GM06990 (cell line): ENCODE measurements around the gene LHFPL6.

Experiments used
- DNase-seq: peaks from one replicate; pipeline ENCODE4 v3.0.0-alpha.2; 2011; ENCODE audit not compliant: insufficient read length; ENCODE audit errors: extremely low read depth
- H3K27me3 ChIP-seq: replicated peaks from 2 replicates; pipeline ENCODE4 v1.6.0; 2011; ENCODE audit warnings: low read length; ENCODE audit not compliant: control insufficient read depth, insufficient read depth
- H3K36me3 ChIP-seq: 2 replicates; pipeline ENCODE4 v1.5.1; 2011; ENCODE audit warnings: low read length; ENCODE audit not compliant: control insufficient read depth, insufficient read depth
- H3K4me3 ChIP-seq: replicated peaks from 2 replicates; pipeline ENCODE4 v1.5.1; 2011; ENCODE audit warnings: low read depth, mild to moderate bottlenecking, control low read depth, low read length
- TF ChIP-seq, protein P1 (sequence below): IDR thresholded peaks from 2 replicates; pipeline ENCODE4 v1.5.1; 2011; ENCODE audit warnings: low read length, control low read depth, mild to moderate bottlenecking, inconsistent platforms; ENCODE audit not compliant: insufficient read depth, poor library complexity, severe bottlenecking

LHFPL6 gene

GRCh38 chr13:39485314-39485700 is 117.7 kb downstream of the LHFPL6 start:
- TF ChIP-seq, protein P1, sequence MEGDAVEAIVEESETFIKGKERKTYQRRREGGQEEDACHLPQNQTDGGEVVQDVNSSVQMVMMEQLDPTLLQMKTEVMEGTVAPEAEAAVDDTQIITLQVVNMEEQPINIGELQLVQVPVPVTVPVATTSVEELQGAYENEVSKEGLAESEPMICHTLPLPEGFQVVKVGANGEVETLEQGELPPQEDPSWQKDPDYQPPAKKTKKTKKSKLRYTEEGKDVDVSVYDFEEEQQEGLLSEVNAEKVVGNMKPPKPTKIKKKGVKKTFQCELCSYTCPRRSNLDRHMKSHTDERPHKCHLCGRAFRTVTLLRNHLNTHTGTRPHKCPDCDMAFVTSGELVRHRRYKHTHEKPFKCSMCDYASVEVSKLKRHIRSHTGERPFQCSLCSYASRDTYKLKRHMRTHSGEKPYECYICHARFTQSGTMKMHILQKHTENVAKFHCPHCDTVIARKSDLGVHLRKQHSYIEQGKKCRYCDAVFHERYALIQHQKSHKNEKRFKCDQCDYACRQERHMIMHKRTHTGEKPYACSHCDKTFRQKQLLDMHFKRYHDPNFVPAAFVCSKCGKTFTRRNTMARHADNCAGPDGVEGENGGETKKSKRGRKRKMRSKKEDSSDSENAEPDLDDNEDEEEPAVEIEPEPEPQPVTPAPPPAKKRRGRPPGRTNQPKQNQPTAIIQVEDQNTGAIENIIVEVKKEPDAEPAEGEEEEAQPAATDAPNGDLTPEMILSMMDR, result no peak
- H3K36me3 ChIP-seq, result no peaks in the 10 kb centered on the region
- H3K4me3 ChIP-seq, result no peak overlapping the region
- H3K27me3 ChIP-seq, result no peaks in the 10 kb centered on the region; the same call in 1 of the 2 replicates
- DNase-seq, result no peak

GRCh38 chr13:39484506-39485313 is 118.3 kb downstream of the LHFPL6 start:
- DNase-seq, result no peak
- Histone ChIP-seq H3K4me3 (no peak overlapping the region), H3K27me3 (no peaks in the 10 kb centered on the region; the same call in 1 of the 2 replicates), H3K36me3 (no peaks in the 10 kb centered on the region)
- TF ChIP-seq, protein P1, result no peak

DNA sequence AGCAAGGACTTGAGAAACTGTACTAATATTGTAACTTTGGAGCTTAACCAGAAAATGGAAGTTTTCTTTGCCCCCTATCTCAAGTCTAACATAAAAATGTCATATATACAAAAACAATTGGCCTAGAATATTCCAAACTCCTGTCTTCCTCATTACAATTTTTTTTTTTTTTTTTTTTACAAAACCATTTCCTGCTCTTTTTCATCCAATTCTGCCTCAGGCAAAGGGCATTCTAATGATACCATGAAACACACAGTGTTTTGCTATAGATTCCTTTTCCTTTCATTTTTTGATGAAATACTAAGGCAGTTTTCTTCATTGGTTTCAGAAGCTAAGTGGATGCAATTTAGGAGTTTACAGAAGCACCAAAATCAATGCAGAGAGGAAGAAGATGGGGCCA is 119.7 kb downstream of the LHFPL6 start:
- DNase-seq, result no peak
- Histone ChIP-seq H3K4me3 (no peak overlapping the region), H3K27me3 (no peaks in the 10 kb centered on the region; the same call in 1 of the 2 replicates), H3K36me3 (no peaks in the 10 kb centered on the region)
- TF ChIP-seq, protein P1, result no peak

- H3K36me3 ChIP-seq, result no peaks in the 10 kb centered on the region
- no peaks in the 10 kb centered on the region; the same call in 1 of the 2 replicates for H3K27me3 ChIP-seq
- no peak for DNase-seq
- TF ChIP-seq, protein P1, result no peak
- H3K4me3 ChIP-seq, result no peak overlapping the region
These were observed 121.5 kb downstream of the LHFPL6 start for GRCh38 chr13:39481491-39481890.

- H3K27me3 ChIP-seq, result no peaks in the 10 kb centered on the region
- no peak overlapping the region for H3K4me3 ChIP-seq
- no peak for DNase-seq
- no peaks in the 10 kb centered on the region for H3K36me3 ChIP-seq
- TF ChIP-seq, protein P1, result no peak
These were observed 128.4 kb downstream of the LHFPL6 start for GRCh38 chr13:39474600-39474999.

- no peaks in the 10 kb centered on the region for H3K27me3 ChIP-seq
- no peaks in the 10 kb centered on the region for H3K36me3 ChIP-seq
- H3K4me3 ChIP-seq, result no peak overlapping the region
- DNase-seq, result no peak
- TF ChIP-seq, protein P1, result no peak
These were observed 133.3 kb downstream of the LHFPL6 start for GRCh38 chr13:39469676-39470075.
